Measurements from ENCODE around the gene VSX1. TPM values are rescaled to one million over a fixed set of nuclear protein-coding genes. Genes with fewer than 3 reads are reported as not detected.

The VSX1 gene
- total RNA-seq, 6 donors from 2014 or later: not detected

GRCh38 chr20:25070821-25071473, 11.0 kb downstream of the VSX1 start:
- no peak overlapping the region for H3K27ac ChIP-seq
- H3K36me3 ChIP-seq: no peaks in the 10 kb centered on the region
- 60 to 64% methylated on average over 3 to 5 of the region's 5 CpGs for WGBS, 2 donors
- peaks cover 0 to 3% (median 0%) of the 10 kb centered on the region in 4 donors for H3K27me3 ChIP-seq
- ATAC-seq (ENCODE audit: low FRiP score in 2 of 2) (no peak), DNase-seq (no peak)
- no peaks in the 10 kb centered on the region for H3K9me3 ChIP-seq
- peaks cover 0 to 3% (median 1%) of the 10 kb centered on the region in 4 donors for H3K4me1 ChIP-seq
- TF ChIP-seq POLR2AphosphoS5 (IDR thresholded peaks at IDR 0.05) (no peak), EP300 (IDR thresholded peaks at IDR 0.05) (no peak), POLR2A (IDR thresholded peaks at IDR 0.05) (no peak)
- TF ChIP-seq, protein P1, sequence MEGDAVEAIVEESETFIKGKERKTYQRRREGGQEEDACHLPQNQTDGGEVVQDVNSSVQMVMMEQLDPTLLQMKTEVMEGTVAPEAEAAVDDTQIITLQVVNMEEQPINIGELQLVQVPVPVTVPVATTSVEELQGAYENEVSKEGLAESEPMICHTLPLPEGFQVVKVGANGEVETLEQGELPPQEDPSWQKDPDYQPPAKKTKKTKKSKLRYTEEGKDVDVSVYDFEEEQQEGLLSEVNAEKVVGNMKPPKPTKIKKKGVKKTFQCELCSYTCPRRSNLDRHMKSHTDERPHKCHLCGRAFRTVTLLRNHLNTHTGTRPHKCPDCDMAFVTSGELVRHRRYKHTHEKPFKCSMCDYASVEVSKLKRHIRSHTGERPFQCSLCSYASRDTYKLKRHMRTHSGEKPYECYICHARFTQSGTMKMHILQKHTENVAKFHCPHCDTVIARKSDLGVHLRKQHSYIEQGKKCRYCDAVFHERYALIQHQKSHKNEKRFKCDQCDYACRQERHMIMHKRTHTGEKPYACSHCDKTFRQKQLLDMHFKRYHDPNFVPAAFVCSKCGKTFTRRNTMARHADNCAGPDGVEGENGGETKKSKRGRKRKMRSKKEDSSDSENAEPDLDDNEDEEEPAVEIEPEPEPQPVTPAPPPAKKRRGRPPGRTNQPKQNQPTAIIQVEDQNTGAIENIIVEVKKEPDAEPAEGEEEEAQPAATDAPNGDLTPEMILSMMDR (IDR thresholded peaks at IDR 0.05): no peak
- no peak overlapping the region for H3K4me3 ChIP-seq

GRCh38 chr20:25067102-25067987, 14.6 kb downstream of the VSX1 start:
- Histone ChIP-seq H3K36me3 (no peaks in the 10 kb centered on the region), H3K4me3 (no peak overlapping the region), H3K4me1 (peaks cover 5 to 8% (median 6%) of the 10 kb centered on the region in 4 donors), H3K9me3 (no peaks in the 10 kb centered on the region), H3K27ac (no peak overlapping the region), H3K27me3 (peaks cover 0 to 3% (median 0%) of the 10 kb centered on the region in 4 donors)
- ATAC-seq (ENCODE audit: low FRiP score in 2 of 2) (no peak), DNase-seq (peak in 1 of 2 donors; percentile 9)
- TF ChIP-seq POLR2AphosphoS5 (IDR thresholded peaks at IDR 0.05) (no peak), POLR2A (IDR thresholded peaks at IDR 0.05) (no peak), EP300 (IDR thresholded peaks at IDR 0.05) (no peak)
- TF ChIP-seq, protein P1 (IDR thresholded peaks at IDR 0.05): no peak
- 92% methylated on average over 18 of the region's 18 CpGs for WGBS, 2 donors

DNA sequence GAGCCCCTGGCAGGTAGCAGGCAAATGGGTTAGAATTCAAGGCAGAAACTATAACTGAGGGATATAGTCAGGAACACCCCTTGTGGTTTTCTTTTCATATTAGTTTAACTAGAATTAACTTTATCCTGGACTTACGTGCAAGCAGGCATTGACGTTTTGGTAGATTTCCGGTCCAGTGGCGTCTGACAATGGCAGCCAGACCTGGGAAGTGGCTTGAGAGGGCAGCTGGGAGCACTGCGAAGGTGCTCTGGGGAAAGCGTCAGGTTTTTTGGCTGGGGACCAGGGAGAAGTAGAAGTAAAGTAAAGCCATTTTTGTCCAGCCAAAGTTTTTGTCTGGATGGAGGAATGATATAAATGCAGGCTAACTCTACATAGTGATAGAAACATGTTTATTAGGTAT, 15.6 kb downstream of the VSX1 start:
- no peak for ATAC-seq (ENCODE audit: low FRiP score in 2 of 2)

DNA sequence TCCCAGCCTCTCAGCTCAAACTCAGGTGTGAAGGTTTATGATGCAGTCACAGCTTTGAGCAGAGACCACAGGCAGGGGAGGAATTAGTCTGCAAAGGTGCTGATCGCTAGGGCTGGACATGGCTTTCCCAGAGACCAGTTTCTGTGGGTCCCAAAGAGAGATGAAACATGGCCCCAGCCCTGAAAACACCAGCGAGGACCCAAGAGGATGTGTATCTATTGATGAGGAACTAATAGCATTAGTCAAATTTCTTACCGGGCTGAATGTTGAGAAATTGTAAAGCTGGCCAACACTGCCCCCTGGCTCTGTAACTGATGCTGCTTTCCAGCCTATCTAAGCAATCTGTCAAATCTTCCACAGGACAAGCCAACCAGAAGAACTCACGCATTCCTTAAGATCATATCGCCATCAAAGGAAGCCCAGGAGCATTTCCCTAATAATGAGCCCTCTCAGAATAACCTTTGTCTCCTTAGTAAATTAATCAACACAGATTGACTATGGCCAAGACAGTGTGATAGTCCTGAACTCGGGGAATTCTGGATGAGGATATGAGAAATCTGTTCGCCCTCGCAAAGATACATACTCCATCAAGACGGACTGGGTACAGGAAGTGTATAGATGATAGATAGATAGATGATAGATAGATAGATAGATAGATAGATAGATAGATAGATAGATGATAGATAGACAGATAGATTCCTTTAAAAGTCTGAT, 16.2 kb downstream of the VSX1 start:
- peak in 1 of 2 donors; percentile 60 for DNase-seq
- WGBS, 2 donors: 23 to 29% methylated on average over 9 of the region's 9 CpGs
- TF ChIP-seq, protein P1 (IDR thresholded peaks at IDR 0.05): peak; percentile 75 to 90 (median 82)
- TF ChIP-seq EP300 (IDR thresholded peaks at IDR 0.05): no peak
- no peaks in the 10 kb centered on the region for H3K9me3 ChIP-seq
- peak; percentile 64 to 83 for ATAC-seq (ENCODE audit: low FRiP score in 2 of 2)
- no peaks in the 10 kb centered on the region for H3K36me3 ChIP-seq
- no peak overlapping the region for H3K4me3 ChIP-seq
- no peak overlapping the region for H3K27ac ChIP-seq
- peaks cover 0 to 3% (median 0%) of the 10 kb centered on the region in 4 donors for H3K27me3 ChIP-seq
- peaks cover 5 to 8% (median 6%) of the 10 kb centered on the region in 4 donors for H3K4me1 ChIP-seq

More for the DNA sequence above, 15.6 kb downstream of the VSX1 start:
- Histone ChIP-seq H3K27ac (no peak overlapping the region), H3K36me3 (no peaks in the 10 kb centered on the region), H3K9me3 (no peaks in the 10 kb centered on the region), H3K4me3 (no peak overlapping the region), H3K4me1 (peaks cover 5 to 8% (median 6%) of the 10 kb centered on the region in 4 donors), H3K27me3 (peaks cover 0 to 3% (median 0%) of the 10 kb centered on the region in 4 donors)
- no peak for DNase-seq
- TF ChIP-seq POLR2A (IDR thresholded peaks at IDR 0.05) (no peak), EP300 (IDR thresholded peaks at IDR 0.05) (no peak)
- TF ChIP-seq, protein P1 (IDR thresholded peaks at IDR 0.05): no peak
- 23 to 24% methylated on average over 6 of the region's 6 CpGs for WGBS, 2 donors

Measured in upper lobe of left lung (tissue), 6 donors.